NCI-H128 (cell line): Measurements from ENCODE around the gene DHH.
"Not testable (repeated sequence)": the region's sequence is repeated elsewhere in the genome, so short reads cannot be mapped to it uniquely, and the experiment has no call there.

Source experiments
- DNase-seq: peaks from one replicate; lab custom pipeline; 2025; ENCODE audit not compliant: unreplicated experiment; lab: John Stamatoyannopoulos, UW

The DHH gene

GRCh38 chr12:49094160-49094974 lies at the start of gene DHH:
Gene DHH, minus strand, starts transcription at chr12:49094801. Its CDS starts 289 bp downstream, at chr12:49094512.
- DNase-seq: peak; percentile 51

- no peak for DNase-seq
Observed at GRCh38 chr12:49144384-49144783, 49.8 kb upstream of the DHH start.

- DNase-seq: no peak
Observed at GRCh38 chr12:49138999-49139398, 44.4 kb upstream of the DHH start.

GRCh38 chr12:49138587-49138986 lies 44.0 kb upstream of the DHH start:
- DNase-seq: no peak

- DNase-seq: no peak
Observed at GRCh38 chr12:49137476-49137875, 42.9 kb upstream of the DHH start.

GRCh38 chr12:49136997-49137396 lies 42.4 kb upstream of the DHH start:
- DNase-seq: not testable (repeated sequence)

GRCh38 chr12:49133590-49133989 lies 39.0 kb upstream of the DHH start:
- no peak for DNase-seq

- no peak for DNase-seq
Observed at GRCh38 chr12:49133014-49133413, 38.4 kb upstream of the DHH start.

GRCh38 chr12:49131894-49132461 lies 37.4 kb upstream of the DHH start:
- no peak for DNase-seq

GRCh38 chr12:49131051-49131893 lies 36.7 kb upstream of the DHH start, which contains the start of gene TUBA1B:
Gene TUBA1B, minus strand, starts transcription at chr12:49131395. Its CDS starts 95 bp downstream, at chr12:49131300.
- peak; percentile 93 for DNase-seq

GRCh38 chr12:49130151-49131050 lies 35.8 kb upstream of the DHH start:
- DNase-seq: peak; percentile 85

- no peak for DNase-seq
Observed at GRCh38 chr12:49129332-49130150, 34.9 kb upstream of the DHH start.

- not testable (repeated sequence) for DNase-seq
Observed at GRCh38 chr12:49127971-49128370, 33.4 kb upstream of the DHH start.

GRCh38 chr12:49126852-49127763 lies 32.5 kb upstream of the DHH start:
- no peak for DNase-seq

GRCh38 chr12:49121047-49121696 lies 26.6 kb upstream of the DHH start:
- DNase-seq: no peak

- DNase-seq: no peak
Observed at GRCh38 chr12:49111206-49111605, 16.6 kb upstream of the DHH start.

GRCh38 chr12:49110464-49111155 lies 16.0 kb upstream of the DHH start, which contains the start of gene LMBR1L:
Gene LMBR1L, minus strand, starts transcription at chr12:49110847. Its CDS starts 292 bp downstream, at chr12:49110555.
- peak; percentile 99 for DNase-seq
